GM19395 (cell line): ENCODE measurements around the gene CTNNAL1.
"Not testable (repeated sequence)": the region's sequence is repeated elsewhere in the genome, so short reads cannot be mapped to it uniquely, and the experiment has no call there.

ENCODE experiments used
- ATAC-seq: cut with Tn5 transposase; IDR thresholded peaks from one replicate; pipeline ENCODE4 v1.9.1; 2021; ENCODE audit warnings: mild to moderate bottlenecking, moderate library complexity; ENCODE audit not compliant: unreplicated experiment

The CTNNAL1 gene

DNA sequence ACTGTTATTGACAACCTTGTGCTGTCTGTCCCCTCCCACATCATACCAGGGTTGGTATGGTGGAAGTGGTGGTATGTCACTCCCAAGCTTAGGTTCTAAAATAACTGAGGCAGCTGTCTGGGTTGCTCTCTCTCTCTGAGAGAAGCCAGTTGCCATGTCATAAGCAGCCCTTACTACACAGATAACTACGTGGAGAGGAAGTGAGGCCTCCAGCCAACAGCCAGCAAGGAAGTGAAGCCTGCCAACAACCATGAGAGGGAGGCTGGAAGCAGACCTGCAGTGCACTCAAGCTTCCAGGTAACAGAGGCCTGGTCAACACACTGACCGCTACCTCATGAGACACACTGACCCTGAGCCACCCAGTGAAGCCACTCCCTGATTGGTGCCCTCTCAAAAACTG lies 18.6 kb downstream of the CTNNAL1 start:
- peak; percentile 94 for ATAC-seq

DNA sequence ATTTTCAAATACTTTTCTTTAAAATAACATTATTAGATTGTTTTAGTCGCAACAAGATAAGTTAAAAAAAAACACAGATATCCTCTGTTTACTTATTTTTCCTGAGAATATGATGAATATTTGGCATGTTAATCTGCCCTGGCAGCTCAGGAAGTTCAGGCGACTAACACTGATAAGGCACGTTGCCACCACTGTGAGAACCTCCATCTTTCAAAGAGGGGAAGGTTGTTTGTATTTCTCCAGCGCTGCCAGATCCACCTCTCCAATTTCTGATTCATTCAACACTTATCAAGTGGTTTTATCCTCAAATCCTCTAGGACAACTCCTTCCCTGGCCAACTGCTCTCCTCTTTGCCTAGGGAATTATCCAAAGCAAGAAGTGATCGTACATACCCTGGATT lies 21.8 kb downstream of the CTNNAL1 start:
- ATAC-seq = no peak

DNA sequence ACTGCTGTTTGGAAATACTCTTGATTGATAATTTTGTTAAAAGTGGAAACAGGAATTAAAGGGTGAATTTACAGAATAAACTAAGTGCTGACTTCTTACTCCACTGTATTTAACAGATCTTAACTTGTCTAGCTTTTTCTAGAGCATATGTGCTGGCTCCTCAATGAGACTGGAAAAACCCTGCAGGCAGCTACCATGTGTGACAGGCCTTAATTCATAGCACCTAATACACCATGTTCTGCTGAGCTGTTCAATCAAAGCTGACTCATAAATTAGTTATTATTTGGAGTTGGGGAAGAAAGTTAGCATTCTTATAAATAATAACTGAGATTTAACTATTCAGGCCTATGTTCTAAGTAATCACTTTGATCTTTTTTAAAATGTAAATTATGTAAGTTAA lies 29.4 kb downstream of the CTNNAL1 start:
- no peak for ATAC-seq

DNA sequence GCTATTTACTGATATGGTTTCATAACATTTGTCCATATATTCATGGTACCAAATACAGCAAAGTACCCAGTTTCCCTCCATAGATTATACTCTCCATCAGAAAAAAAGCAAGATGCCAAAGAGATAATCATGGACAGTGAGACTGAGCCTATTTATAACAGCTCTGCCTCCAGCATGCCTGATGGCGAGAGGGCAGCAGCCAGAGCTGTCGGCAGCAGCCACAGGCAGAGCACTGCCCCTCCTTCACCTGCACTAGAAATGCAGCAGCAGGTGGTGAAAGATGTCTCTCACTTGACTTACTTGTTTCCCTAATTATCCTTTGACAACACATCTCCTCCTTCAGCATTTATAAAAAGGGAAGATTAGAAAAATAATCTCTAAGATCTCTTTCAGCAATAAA lies 32.4 kb downstream of the CTNNAL1 start:
- ATAC-seq = no peak

DNA sequence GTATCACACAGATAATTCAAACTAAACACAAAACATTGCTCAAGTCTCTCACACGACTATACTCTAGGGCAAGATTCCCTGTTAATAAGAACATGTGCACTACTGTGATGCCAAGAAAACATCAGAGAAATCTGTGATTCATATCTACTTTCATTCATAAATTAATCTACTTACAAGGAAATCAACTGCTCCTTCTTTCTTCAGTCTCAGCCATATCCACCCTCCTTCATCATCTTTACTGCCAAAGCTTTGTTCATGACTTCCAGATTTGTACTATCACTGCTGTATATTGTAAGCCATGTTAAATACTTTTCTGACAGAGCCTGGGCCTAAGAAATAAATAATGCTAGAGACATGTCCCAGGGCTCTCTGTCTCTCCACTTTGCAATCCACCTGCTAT lies 35.1 kb downstream of the CTNNAL1 start:
- ATAC-seq = no peak

DNA sequence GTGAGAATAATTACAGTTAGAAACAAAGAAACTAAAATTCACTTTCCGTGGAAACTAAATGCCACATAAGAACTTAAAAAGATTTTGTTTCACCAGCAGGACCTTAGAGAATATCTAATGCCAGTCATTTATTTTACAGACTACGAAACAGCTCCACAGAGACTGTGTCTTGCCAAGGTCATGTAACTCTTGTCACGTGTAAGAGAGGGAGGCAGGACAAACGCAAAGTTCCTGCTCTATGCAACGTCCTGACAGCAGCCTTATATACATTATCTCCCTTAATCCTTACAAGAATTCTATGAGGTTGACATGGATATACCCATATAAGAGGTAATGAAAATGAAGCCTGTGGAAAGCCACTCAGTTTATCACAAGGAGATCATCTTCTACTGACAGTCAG lies 39.4 kb downstream of the CTNNAL1 start:
- ATAC-seq = no peak

DNA sequence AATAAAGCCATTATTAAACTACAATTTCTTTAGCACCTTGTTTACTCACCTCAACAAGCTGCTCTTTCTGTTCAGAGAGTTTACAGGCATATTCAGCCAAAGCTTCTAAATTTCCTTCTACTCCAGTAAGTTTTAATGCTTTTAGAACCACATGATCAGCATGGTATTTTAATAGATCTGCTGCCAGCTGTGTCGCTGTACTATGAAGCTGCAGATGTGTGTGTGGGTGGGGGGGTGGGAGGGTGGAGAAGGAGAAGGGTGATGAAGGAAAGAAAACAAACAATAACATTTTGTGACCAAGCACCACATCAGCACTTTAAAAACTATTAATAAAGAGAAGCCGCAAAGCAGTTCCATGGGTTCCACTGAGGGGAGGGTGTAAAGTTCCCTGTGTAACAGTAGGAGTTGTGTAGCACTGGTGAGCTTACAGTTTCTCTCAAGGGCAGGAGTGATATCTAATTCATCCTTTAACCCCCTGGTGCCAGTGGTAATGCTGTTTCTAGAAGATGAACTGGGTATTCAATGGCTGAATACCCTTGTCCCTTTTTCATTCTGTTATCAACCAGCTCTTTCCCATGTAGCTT lies 40.6 kb downstream of the CTNNAL1 start:
- ATAC-seq = no peak

DNA sequence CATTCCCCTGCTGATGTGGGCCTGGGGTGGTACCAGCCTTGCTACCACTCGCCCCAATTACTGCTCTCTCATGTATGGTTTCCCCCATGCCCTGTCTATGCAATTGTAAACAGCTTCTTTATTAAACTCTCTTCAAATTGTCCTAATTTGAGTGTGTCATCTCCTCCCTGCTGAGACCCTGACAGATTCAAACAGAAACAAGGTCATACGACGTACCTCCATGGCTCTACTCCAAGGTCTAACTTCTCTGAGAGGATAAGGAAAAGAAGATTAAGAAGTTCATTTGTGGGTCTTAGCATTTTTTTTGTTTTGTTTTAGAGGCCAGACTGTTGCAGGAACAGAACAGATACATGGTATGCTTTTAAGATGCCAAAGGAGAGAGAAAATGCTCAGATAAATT lies 41.1 kb downstream of the CTNNAL1 start:
- no peak for ATAC-seq

DNA sequence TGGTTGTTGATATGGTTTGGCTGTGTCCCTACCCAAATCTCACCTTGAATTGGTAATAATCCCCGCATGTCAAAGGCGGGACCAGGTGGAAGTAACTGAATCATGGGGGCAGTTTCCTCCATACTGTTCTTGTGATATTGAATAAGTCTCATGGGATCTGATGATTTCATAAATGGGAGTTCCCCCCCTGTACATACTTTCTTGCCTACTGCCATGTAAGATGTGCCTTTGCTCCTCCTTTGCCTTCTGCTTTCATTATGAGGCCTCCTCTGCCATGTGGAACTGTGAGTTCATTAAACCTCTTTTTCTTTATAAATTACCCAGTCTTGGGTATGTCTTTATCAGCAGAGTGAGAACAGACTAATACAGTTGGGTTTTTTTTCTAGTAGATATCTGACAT lies 41.9 kb downstream of the CTNNAL1 start:
- not testable (repeated sequence) for ATAC-seq

DNA sequence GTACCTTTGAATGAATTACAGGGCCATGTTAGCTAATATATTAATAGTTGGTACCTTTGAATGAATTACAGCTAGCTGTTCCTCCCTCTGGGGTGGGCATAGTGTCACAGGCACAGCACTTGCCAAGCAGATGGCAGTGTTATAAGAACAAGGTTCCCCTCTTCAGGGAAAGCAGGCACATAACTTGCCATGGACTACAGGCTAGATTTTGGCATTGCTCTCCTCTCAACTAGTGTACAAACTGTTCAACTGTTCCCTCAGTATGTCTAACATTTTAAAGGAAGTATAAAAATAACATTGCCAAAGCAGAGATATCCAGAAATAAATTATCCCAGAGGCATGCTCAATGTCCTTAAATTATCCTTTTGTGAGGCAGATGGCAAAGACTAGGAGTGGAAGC lies 45.4 kb downstream of the CTNNAL1 start:
- no peak for ATAC-seq

DNA sequence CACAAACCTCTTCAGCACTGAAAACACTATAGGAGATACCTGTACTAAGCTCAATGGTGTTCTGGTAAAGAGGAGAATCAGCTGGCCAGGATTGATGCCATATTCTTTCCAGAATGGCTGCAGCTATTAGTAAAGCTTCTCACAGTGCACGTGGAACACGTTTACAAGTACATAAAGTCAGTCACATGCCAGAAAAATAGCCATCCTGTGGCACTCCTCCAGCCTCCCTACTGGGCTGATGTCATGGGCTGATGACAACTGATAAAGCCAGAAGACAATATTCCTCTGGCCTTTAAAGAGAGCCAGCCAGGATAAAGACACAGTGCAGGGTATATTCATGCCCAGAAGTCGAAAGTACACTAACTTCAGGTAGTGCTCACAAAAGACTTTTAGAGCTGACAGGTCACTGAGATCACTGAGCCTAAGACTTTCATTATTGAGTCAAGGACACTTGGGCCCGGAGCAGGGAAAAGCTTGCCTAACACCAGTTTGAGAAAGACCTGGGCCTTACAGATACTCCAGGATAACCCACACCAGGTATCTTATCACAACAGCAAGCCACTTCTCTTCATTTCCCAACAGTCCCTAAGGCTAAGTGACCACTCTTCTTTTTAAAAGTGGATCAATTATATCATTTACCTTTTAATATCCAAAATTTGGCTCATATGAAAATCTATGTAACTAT lies 49.7 kb downstream of the CTNNAL1 start:
- no peak for ATAC-seq

DNA sequence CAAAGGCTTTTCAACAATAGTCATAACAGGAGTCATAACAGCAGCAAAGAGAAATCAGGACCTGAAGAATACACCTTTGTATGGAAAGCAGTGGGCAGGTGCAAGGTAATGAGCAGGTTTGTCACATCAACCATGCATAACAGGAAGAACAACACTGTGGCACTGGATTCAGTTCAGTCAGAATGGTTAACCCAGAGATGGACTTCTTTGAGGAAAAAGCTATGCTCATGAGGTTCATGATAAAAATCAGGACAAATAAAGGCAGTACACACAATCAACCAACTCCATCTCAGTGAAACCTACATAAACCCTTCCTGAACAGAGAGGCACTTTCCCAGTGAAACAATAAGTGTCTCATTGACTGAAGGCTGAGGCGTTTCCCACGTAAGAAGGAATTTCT lies 52.1 kb downstream of the CTNNAL1 start:
- no peak for ATAC-seq

DNA sequence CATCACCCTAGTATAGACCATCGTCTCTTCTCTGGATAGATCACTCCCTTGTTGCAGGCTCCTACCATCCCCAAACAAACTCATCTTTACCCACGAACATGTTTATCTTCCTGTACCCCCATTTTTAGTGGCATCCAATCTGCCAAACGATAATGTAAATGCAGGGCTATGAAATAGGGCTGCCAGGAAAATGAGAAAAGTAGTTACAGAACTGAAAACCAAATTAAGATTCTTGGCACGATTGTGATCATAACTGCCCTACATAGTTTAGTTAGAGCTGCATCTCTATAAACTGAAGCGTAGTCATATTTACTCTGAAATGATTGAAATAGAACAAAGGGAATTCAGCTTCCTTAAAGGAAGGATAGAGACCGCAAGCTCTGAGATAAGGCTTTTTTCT lies 53.0 kb downstream of the CTNNAL1 start:
- ATAC-seq = no peak

DNA sequence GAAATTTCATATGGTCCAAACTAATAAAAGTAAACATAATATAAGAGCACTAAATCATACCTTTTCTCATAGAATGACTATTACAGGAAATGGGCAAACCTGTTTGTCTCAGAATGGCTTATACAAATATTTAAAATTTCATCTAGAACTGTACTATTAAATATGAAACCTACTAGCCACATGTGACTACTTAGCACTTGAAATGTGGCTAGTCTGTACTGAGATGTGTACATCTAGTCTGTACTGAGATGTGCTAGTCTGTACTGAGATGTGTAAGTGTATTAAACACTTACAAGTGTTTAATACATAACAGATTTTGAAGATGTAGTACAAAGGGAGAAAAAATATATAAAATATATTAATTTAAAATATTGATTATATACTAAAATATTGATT lies 56.7 kb downstream of the CTNNAL1 start:
- no peak for ATAC-seq

DNA sequence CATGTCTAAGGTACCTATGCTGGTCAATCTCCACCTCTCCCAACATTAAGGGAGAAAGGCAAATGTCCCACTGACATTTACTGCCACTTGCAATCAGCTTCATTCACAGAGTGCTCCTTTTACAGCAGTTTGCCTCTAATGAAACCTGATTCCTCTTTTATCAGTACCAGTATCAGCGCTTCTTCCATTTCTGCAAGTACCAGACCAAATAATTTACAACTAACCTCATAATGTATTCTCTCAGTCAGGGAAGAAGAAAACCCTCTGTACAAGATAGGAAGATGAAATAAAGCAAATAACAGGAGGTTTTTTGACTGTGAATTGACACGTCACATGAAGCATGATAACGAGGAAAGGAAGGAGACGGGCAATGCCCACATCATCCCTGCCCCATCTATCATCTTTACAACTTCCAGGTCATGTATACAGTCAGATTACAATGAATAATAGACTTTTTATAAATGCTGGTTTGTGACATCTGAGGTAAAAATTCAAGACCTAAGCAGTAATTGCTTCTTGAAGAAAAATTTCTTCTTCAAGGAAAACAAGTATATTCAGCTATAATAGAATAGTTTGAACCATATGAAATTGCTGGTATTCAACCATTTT lies 57.2 kb downstream of the CTNNAL1 start:
- ATAC-seq = no peak

DNA sequence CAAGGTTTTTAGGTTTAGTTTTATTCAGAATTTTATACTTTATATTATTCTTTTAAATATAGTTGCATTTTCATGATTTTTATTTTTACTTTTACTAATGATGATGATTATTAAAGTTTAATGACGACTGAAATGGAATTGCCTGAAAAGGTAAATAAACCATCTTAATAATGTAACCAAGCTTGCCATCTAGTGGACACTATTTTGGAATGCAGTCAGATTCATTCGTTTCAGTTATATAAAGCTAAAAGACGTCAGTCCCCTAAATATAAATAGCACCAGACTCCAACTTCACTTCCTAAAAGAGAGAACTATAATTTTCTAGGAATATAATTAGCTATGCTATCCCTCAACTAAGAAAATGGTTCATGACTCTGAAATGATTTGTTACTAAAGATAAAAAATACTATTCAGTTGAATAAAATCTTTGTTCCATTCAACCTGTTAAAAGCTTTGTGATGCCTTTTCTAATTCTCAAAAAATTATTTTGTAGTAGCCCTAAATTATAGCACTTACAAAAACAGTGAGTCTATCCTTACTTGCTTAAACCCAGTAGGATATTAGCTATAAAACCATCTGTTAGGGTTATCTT lies 59.2 kb downstream of the CTNNAL1 start:
- no peak for ATAC-seq

DNA sequence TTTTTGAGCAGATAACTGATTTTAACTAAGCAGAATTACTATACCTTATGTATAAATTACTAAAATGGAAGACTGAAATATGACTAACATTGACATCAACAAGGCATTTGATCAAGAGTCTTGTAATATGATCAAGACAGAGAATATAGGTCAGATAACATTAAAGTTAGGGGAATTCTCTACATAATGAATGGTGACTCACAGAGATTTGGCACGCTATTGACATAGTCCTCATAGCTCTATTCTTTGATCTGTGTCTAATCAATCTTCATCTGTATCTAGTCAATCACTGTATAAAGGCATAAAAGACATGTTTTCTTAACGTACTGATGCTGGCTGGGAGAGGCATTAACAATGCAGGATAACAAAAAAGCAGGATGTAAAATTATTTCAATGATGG lies 61.7 kb downstream of the CTNNAL1 start:
- ATAC-seq = no peak

DNA sequence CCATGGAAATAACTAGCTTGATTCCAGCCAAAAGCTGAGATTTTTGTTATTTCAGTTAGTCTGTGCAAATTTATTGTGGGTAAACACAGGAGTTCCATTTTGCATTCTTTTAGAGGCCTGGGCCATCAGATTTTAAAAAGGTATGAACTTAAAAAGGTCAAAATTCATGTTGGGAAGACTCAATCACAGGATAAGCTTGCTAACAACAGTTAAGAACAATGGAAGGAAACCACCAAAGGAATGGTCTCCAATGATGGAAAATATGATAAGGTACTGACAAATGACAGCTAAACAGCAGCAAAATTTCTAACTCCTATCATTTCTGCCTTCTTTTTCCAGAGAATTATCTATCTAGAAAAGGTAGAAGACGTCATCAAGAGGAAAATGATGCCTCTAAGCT lies 63.1 kb downstream of the CTNNAL1 start:
- ATAC-seq = no peak

DNA sequence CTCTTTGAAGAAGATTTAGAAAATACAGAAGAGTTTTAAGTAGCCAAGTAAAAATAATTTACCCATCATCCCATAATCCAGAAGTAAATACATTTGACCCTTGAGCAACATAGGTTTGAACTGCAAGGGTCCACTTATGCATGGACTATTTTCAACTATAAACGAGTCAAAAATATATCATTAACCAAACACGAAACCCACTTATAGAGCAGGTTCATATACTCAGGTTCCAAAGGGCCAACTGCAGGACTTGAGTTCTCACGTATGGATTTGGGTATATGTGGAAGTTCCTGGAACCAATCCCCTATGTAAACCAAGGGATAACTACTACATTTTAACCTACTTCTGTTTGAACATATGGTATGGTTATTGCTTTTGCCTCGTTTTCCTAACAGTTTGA lies 73.3 kb downstream of the CTNNAL1 start:
- ATAC-seq = no peak

DNA sequence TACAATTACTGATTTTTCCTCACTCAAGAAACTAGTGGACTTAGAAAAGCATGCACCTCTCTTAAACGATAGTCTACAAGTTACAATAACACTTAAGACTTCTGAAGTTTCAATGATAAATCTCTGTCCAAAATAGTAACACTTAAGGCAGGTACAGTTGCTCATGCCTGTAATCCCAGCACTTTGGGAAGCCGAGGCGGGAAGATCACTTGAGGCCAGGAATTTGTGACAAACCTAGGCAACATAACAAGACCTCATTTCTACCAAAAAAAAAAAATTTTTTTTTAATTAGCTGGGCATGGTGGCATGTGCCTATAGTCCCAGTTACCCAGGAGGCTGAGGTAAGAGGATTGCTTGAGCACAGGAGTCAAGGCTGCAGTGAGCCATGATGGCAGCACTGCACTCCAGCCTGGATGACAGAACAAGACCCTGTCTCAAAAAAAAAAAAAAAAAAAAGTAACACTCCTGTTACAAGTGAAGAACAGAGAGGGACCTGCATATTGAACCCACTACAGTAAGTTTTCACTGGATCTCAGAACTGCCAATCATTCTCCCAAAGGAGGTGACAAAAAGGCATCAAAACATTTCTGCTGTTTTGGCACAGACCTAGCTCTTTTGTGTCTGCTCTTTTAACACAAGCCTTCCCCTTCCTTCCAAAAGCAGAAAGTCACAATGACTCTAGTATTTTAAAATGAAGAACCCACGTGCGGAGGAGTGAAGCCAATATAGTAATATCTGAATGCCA lies 75.6 kb downstream of the CTNNAL1 start:
- no peak for ATAC-seq

DNA sequence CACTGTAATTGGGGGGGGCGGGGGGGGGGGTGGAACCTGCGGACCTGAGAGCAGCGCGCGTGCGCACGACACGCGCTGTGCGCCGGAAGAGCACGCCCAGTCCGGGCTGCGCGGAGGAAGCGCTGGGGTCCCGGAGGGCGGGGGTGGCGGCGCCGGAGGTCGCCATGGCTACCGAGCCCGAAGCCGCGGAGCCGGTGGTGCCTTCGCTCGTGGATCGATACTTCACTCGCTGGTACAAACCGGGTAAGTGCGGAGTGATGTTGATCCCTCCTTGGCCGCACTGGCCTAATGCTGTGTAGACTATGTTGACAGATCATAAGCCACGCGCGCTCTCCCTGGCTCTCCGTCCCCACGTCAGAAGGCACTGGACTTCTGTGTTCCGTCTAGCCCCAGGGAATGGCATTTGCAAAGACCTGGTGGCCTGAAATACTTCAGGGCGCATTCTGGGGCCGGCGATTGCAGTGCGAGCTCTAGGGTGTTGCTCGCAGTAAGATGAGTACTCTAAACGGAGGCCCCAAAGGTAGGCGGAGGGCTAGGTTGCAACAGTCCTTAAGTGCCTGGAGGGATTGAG lies 78.9 kb downstream of the CTNNAL1 start, which contains the start of gene ABITRAM:
Gene ABITRAM (plus strand): TSS at position 78 of the 571 bp plus-strand sequence. CDS start 87 bp downstream, at position 165.
- ATAC-seq = peak; percentile 76
